HG03571 (cell line): ENCODE measurements around the gene JMY.

Experiments
- ATAC-seq: cut with Tn5 transposase; IDR thresholded peaks from one replicate; pipeline ENCODE4 v1.9.1; 2021; ENCODE audit not compliant: unreplicated experiment

Gene JMY, protein sequence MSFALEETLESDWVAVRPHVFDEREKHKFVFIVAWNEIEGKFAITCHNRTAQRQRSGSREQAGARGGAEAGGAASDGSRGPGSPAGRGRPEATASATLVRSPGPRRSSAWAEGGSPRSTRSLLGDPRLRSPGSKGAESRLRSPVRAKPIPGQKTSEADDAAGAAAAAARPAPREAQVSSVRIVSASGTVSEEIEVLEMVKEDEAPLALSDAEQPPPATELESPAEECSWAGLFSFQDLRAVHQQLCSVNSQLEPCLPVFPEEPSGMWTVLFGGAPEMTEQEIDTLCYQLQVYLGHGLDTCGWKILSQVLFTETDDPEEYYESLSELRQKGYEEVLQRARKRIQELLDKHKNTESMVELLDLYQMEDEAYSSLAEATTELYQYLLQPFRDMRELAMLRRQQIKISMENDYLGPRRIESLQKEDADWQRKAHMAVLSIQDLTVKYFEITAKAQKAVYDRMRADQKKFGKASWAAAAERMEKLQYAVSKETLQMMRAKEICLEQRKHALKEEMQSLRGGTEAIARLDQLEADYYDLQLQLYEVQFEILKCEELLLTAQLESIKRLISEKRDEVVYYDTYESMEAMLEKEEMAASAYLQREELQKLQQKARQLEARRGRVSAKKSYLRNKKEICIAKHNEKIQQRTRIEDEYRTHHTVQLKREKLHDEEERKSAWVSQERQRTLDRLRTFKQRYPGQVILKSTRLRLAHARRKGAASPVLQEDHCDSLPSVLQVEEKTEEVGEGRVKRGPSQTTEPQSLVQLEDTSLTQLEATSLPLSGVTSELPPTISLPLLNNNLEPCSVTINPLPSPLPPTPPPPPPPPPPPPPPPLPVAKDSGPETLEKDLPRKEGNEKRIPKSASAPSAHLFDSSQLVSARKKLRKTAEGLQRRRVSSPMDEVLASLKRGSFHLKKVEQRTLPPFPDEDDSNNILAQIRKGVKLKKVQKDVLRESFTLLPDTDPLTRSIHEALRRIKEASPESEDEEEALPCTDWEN

DNA sequence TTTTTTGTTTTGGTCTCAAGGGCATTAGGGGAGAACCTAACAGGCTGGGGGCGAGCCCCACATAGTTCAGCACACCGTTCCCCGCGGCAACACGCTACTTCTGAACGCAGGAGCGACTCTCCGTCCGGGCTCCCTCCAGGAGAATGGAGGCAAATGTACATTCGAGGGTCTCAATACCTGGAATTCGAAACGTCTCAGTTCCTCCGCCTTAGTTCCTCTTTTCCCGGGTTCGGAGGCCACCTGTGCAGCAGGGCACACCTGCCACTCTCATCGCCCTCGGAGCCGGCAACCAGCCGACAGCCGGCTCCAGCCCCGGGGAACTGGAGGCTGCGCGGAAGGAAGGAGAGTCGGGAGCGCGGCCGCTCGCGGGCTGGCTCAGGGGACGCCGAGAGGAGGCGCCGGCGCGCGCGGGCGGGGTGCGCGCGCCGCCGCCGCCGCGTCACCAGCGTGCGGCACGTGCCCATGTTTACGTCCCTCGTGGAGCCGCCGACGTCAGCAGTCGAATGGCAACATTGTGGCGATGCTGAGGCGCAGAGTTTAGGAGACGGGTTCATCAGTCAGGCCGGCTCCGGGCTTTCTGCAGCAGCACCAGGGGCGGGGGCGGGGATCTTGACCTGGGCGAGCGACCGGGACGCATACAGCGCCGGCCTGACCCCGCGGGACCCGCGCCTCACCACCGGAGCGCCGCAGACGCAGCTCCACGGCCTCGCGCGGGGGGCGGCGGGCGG lies at the start of gene JMY:
JMY (plus strand) TSS at position 498 of the 728 bp plus-strand sequence. CDS start 520 bp downstream, outside the sequence.
- ATAC-seq, result peak; percentile 69

DNA sequence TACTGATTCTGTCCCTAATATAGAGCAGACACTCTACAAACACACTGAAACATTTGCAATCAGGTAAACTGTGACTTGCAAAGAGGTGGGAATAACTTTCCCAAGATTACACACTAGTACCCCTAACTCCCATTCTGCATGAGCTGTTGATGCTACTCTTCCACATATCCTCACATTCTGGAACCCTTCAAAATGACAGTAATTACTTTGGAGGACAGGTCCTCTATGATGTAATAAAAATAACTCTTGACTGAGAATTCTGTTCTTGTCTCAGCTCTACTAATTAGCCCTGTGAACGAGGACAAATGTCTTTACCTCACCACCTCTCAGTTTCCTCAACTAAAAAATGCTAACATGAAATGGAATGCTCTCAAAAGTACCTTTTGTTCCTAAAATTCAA lies 49.5 kb upstream of the JMY start:
- ATAC-seq, result no peak

DNA sequence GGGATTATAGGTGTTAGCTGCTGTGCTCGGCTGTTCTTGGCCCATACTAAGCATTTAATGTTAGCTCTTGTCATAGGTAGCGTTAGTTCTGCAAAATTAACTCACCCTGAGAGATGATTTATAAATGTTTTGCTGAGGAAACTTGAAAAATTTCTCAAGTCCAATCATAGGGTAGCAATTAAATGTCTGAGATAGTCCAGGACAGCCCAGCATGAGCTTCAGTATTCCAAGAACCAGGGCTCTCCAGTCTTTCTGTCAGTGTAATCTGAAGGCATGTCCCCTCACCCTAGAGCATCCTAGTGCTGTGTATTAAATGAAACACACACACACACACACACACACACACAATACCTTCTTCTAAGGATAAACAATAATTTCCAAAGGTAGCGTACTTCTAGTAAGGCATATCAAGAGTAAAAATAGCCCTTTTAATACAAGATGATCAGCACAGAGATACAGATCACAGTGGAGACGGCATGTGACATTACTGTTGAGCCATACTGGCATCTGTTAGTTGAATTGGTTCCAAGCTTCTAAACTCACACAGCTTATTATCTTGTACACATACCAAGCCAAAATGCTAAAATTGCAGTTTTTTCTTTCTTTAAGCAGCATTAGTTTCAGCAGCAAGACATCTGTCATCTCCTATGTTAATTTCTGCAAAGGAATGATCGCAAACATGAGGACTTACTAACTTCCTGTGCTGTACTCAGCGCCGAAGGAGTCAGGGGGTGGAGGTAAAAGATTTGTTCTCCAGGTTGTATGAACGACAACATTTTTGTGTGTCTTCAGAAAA lies 46.3 kb upstream of the JMY start:
- ATAC-seq, result no peak

DNA sequence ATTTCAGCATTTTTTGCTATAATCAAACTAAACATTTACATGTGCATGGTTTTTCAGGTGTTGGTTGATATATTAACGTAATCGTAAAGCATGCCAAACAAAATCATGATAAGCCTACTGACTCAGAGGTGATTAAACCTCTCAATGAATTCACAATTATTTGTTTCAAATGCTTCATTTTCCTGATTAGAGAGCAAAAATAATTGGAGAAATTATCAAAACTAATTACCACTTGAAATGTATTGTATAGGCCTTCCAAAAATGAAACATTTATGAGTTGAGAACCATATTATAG lies 45.7 kb upstream of the JMY start:
- no peak for ATAC-seq

DNA sequence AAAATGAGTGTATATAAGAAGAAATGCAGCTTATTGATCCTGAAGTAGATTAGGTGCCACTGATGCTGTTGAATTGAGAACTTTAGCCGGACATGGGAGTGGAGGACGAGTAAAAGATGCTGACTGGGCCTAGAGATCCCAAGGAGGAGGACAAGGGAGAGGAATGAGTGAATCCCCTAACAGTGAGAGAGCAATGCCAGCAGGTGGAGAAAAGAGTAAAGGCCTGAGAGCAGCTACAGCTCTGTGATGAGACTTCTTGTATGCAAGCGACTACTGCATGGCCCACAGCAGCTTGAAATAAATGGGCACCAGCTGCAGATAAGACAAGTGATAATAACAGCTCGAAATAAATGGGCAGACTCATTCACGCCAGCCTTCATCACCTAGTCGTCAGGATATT lies 44.5 kb upstream of the JMY start:
- no peak for ATAC-seq

DNA sequence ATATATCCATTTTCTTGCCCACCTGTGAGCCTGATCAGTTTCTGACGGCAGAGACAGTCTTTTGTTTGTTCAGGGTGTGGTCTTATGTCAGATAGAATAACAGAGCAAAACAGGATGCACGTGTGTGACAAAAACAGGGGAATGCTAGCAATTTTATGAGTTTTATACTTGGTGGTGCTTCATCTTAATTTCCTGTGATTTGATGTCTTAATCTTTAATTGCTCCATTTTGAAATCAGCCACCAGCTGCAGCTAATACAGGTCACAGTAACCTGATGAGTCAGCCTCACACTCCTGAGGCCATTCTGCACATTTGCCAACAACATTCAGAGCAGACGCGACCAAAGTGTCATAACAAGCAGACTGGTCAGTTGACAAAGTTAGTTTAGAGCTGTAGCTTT lies 42.3 kb upstream of the JMY start:
- no peak for ATAC-seq

DNA sequence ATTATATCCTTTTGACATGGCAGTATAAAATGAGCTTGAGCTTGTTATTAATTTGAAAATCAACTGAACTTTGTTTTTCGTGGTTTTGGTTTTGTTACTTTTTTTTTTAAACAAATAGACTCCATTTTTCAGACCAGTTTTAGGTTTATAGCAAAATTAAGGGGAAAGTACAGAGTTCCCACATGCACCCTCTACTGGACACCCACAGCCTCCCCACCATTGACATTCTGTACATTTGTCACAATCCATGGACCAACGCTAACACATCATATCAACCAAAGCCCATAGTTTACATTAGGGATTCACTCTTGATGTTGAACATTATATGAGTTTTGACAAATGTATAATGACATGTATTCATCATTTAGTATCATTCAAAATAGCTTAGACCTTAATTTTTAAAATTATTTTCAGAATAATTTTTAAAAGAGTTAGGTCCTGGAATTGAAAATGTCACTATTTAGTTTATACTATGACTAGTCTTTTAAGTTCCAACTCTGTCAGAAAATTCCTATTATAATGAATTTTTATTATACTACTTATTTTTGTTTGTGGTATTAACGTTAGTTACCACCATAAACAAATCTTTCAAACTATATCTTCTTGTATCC lies 35.3 kb upstream of the JMY start:
- ATAC-seq, result no peak

DNA sequence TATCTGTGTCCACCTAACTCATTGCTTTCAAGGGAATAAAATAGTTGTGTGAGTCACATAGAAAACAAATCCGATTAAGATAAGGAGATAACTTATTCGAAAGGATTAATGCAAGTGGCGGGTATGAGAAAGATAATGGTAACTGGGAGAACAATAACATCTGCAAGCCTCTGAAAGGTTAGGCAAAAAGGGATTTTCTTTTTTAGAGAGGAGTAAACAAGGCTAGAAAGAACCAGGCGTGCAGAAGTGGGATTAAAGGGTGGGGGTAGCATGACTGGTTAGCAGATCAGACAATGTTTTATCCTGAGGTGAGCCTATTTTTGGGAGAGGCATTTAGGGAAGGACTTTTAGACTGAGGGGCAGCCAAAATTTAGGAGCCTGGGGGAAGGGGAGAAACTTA lies 34.7 kb upstream of the JMY start:
- ATAC-seq, result no peak

DNA sequence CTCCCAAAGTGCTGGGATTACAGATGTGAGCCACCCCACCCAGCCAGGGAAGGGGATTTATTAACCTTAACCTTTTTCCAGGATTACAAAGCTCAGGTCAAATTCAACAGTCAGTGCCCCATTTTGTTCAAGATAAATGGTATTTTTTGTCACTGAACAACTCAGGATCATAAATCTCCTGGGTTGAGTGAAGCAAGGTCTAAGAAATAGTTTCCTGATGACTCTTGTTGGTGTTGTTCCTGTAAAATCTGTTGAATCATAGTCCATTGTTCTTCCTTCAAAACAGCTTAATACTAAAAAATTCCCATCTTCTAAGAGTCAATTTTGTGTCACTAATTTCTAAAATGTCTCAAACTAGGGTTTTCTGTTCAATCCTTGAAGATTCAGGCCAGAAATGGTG lies 33.9 kb upstream of the JMY start:
- no peak for ATAC-seq

DNA sequence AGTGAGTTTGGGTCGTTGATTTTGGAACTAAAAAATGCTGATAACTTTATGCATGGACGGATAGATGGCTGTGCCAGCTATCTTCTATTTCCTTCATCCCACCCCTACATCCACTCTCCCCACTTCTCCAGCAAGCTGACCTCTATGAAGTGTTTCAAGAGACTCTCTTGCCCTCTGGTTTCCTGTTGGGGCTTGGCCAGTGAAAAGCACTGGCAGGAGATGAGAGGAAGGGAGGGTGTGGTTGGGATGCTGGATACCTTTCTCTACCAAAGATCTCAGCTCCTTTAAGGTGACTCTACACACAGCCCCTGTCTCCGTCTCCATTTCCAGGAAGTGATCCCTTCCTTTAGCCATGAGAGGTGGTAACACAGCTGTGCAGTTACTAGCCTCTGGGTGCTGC lies 30.0 kb upstream of the JMY start:
- no peak for ATAC-seq

DNA sequence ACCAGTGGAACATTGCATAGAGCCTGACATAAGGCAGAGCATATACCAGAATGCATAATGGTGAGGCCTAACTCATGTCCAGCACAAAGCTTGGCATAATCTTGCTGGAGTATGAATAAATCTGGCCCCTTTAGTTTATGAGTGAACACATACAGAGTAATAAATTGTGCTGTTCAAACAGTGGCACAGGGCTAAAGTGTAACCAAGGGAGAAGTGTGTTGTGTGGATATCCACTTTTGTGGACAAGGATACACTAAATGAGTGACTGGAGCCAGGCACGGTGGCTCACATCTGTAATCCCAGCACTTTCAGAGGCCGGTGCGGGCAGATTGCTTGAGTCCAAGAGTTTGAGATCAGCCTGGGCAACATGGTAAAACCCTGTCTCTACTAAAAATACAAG lies 29.4 kb upstream of the JMY start:
- ATAC-seq, result no peak

DNA sequence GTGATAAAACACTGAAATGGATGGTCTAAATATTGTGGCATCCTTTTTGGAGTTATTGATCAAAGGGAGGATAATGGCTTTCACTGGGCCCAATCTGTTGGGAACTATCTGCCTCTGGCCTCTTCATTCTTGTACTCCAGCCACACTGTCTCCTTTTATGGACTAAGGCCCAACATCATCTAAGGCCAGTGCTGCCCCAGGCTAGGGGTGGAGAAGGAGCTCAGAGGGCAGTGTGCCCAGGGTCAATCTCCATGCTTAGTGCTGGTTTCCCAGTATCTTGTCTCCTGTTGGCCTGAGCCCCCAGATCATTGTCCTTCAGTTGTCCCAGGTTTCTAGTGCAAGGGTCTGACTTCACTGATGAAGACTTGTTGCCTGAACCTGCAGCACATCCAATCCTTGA lies 26.4 kb upstream of the JMY start:
- ATAC-seq, result no peak

DNA sequence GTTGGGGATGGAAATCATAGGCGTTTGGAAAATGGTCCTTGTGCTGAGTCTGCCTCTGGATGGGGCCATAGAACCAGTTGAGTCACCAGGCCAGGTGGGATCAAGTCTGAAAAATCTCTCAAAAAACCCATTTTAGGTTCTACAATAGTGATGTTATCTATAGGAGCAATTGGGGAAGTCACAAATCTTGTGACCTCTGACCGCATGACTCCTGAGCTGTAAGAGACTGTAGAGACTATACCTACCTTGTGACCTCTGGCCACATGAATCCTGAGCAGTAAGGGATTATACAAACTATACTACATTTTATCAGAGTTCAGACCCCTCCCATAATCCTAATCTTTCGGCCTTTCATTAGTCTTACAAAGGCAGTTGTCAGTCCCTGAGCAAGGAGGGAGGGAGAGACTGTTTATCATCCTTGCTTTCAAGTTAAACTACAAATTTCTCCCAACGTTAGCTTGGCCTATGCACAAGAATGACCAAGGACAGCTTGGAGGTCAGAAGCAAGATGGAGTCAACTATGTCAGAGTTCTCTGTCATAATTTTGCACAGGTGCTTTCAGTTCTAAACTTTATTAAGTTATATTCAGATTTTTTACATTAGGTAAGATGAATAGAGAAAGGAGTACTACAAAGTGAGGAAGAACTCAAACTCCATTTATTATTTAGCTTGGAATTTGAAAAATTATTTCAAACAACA lies 11.5 kb upstream of the JMY start:
- no peak for ATAC-seq

DNA sequence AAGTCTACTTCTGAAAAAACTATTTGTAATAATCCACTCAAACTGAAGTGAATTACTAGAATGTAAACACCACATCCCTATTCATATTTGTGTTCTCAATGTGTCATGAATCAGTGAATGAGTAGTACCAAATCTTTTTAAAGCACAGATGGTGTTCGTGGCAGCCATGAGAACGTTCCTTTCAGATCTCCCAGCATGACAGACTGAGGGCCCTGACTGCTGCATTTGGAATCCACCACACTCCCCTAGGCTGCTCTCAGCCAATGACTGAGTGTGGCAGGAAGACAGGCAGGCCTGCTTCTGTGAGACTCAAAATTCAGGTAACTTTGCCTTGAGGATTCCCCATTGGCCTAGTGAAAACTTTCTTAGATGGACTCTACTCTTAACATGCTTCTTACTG lies 10.9 kb upstream of the JMY start:
- ATAC-seq, result no peak

DNA sequence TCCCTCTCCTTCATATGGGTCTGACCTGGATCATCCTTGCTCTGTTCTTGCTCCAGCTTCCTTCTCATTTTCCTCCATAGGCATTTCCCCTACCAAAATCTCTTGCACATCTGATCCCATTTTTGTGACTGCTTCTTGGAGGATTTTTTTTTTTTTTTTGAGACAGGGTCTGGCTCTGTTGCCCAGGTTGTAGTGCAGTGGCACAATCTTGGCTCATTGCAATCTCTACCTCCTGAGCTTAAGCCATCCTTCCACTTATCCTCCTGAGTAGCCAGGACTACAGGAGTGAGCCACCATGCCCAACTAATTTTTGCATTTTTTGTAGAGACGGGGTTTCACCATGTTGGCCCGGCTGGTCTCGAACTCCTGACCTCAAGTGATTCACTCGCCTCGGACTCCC lies 10.5 kb upstream of the JMY start:
- ATAC-seq, result no peak

DNA sequence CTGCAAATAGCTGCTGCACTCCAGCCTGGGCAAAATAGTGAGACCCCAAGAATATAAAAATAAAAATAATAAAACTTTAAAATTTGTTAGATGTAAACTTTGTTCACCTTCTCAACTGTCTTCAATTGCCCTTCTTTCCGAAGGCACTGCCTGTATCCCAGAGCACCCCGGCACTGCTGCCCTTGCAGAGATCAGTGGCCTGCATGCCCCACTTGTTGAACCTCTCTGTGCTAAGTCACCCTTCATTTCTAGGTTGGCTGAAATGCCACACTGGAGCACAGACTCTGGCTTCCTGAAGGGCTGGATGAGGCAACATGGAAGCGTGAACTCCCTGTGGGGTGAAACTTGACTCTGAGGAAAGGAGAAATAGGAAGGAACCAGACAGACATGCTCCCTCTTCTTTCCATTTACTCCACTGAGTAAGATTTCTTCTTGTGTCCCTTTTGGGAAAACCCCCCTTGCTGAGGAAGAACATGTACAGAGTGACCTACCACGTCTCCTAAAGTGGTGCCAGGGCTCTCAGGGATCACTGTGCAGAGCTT lies 8.4 kb upstream of the JMY start:
- ATAC-seq, result no peak

DNA sequence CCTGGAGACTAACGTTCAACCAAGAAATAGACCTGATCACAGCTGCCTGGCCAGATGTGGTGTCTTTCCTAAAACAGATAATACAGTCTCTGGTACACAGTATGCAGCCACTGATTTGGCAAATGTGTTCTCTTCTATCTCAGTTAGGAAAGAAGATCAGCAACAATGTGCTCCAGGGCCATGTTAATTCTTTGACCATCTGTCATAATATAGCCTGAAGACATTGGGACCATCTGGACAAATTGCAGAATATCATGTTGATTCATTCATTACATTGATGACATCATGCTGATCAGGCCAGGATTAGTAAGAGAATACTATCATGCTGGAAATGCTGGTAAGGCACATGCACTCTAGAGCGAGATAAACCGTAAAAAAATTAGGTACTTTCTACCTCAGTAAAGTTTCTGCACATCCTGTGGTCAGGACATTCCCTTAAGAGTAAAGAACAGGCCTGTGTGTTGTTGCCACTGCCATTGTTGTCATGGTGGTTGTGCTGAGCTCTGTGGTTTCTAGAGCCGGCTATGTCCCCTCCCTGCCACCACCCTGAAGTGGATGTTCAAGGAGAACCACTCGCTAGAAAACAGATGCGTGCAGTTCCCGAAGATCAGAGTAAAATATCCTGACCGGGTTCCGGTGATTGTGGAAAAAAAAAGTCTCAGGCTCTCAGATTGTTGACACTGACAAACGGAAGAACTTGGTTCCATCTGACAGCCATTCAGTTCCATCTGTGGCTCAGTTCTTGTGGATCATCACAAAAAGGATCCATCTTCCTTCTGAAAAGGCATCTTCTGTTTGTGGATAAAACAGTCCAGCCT lies 6.4 kb upstream of the JMY start:
- ATAC-seq, result peak; percentile 71

DNA sequence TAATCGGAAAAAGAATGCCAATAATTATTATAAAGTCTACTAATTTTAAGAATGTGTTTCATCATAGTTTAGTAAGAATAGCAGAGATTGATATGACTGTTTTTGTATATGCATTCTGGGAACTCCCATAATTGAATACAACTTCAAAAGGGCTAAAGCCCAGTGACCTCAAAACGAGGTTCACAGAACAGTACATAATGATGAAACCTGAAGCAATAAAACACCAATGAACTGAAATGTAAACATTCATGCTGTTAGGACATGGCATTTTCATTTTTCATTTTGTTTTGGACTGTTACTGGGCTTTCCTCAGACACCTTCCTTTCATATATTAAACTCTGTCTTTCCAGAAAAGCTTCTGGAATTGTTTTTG lies 684 bp upstream of the JMY start:
- ATAC-seq, result no peak
